Bronchial epithelial cell (primary cell): ENCODE measurements around the gene EPB41. TPM values are rescaled to one million over a fixed set of nuclear protein-coding genes. Genes with fewer than 3 reads are reported as not detected.

Experiments used
- DNase-seq: peaks from one replicate; pipeline ENCODE4 v3.0.0-alpha.2; 2010; ENCODE audit warnings: low read depth
- FAIRE-seq: peaks from 2 replicates; lab custom pipeline; 2011; peaks lifted over from hg19 to GRCh38; lab: Jason Lieb, UNC
- H3K27me3 ChIP-seq: 2 replicates; pipeline ENCODE4 v1.5.1; 2011; ENCODE audit warnings: low read length; ENCODE audit not compliant: control insufficient read depth, insufficient read depth
- H3K36me3 ChIP-seq: 2 replicates; pipeline ENCODE4 v1.5.1; 2011; ENCODE audit warnings: low read length; ENCODE audit not compliant: control insufficient read depth, insufficient read depth
- H3K4me3 ChIP-seq: 2 replicates; pipeline ENCODE4 v1.5.1; 2011; ENCODE audit warnings: mild to moderate bottlenecking, low read depth, low read length, control low read depth
- total RNA-seq: library from RNA; depleted of rRNA; stranded (reverse); fragments of >200 nt; gene quantifications from 2 replicates; pipeline ENCODE4 v1.2.1, GENCODE V29; 2014
- TF ChIP-seq, protein P1 (sequence below): IDR thresholded peaks from 2 replicates; pipeline ENCODE4 v1.5.1; 2011; ENCODE audit warnings: mild to moderate bottlenecking, moderate library complexity, low read length, control low read depth, inconsistent platforms; ENCODE audit not compliant: insufficient read depth, severe bottlenecking

Gene EPB41
- 21.6 and 28.9 TPM in 2 replicates for total RNA-seq

DNA sequence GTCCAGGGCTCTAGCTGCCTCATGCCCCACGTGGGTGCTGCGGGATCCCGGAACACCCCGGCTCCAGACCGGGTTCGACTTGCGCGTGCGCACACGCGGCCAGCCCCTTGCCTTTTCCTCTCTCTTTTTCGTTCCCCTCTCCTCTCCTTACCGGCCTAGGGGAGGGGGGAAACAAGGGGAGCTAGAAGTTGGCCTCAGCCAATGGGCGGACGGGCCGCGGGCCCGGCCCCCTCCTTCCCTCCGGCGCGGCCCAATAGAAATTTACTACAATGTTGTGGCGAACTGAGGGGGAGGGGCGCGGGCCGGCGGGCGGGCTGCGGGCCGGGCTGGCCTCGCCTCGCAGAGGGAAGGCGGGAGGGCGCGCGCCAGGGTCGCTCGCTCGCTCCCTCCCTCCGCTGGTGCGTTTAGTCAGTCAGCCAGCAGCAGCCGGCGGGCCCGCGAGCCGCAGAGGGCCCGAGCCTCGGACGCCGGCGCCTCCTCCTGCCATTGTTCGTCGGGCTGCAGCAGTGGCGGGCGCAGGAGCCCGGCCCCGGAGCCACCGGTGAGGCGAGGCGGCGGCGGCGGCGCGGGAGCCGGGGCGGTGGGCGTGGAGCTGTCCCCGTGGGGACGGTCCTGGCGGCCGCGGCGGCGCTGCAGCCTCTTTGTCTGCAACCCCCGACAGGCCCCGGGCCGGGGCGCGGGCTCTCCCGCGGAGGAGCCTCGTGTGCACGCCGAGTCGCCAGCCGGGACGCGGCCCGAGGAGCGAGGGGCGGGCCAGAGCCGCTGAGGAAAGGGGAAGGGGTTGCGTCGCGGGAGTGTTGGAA is at the start of gene EPB41:
EPB41 (plus strand) TSS at position 342 of the 803 bp plus-strand sequence. CDS start 72,869 bp downstream, outside the sequence.
- TF ChIP-seq, protein P1, sequence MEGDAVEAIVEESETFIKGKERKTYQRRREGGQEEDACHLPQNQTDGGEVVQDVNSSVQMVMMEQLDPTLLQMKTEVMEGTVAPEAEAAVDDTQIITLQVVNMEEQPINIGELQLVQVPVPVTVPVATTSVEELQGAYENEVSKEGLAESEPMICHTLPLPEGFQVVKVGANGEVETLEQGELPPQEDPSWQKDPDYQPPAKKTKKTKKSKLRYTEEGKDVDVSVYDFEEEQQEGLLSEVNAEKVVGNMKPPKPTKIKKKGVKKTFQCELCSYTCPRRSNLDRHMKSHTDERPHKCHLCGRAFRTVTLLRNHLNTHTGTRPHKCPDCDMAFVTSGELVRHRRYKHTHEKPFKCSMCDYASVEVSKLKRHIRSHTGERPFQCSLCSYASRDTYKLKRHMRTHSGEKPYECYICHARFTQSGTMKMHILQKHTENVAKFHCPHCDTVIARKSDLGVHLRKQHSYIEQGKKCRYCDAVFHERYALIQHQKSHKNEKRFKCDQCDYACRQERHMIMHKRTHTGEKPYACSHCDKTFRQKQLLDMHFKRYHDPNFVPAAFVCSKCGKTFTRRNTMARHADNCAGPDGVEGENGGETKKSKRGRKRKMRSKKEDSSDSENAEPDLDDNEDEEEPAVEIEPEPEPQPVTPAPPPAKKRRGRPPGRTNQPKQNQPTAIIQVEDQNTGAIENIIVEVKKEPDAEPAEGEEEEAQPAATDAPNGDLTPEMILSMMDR = no peak
- Histone ChIP-seq H3K27me3 (no peaks in the 10 kb centered on the region), H3K4me3 (peak within 1 kb of the TSS; percentile 56), H3K36me3 (no peaks in the 10 kb centered on the region)
- peak; percentile 70 for DNase-seq
- FAIRE-seq = no peak

DNA sequence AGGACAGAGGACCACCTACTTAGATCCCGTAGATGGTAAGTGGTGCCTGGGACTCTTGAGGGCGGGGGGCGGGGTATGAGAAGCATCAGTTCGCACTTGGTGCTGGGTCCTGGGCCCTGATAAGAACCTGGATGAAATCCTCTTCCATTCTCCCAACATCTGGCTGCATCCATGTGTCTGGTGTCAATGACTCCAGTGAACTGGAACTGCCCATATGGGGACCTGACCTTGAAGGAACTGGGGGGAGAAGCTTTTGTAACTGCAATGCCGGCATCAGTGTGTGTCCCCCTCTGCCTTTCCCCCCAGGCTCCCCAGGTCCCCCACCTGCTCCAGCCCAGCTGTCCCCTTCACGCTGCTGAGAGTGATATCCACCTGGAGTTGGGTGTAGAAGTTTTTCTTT is 49.7 kb upstream of the EPB41 start:
- TF ChIP-seq, protein P1 = no peak
- H3K27me3 ChIP-seq = peaks cover 2% of the 10 kb centered on the region
- DNase-seq (no peak), FAIRE-seq (no peak)
- no peak overlapping the region for H3K4me3 ChIP-seq
- H3K36me3 ChIP-seq = no peaks in the 10 kb centered on the region

DNA sequence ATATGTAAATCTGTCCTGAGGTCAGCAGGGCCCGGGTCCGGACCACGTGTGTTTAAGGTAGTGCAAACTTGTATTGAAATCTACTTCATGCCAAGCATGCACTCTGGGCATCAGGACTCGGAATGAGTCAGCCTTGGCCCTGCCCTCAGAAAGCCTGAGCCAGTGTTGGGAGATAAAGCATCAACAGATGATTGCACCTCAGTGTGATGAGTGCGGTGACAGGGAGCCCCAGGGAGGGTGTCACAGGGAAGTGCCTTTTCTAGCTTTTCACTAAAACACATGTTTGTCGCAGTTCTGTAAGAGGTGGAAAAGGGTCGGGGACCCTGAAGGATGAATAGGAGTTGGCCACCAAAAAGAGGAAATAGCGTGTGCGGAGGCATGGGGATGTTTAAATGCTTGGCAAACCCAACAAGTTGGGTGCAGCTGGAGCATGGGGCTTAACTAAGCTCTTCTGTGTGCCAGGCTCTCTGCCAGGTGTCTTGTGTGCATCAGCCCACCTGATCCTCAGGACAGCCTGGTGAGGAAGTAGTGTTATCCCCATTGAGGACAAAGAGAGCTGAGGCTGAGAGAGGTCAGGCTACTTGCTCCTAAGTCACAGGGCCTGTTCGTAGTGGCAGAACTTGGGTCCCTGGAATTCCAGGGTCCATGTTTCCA is 48.2 kb upstream of the EPB41 start:
- DNase-seq = peak; percentile 30

DNA sequence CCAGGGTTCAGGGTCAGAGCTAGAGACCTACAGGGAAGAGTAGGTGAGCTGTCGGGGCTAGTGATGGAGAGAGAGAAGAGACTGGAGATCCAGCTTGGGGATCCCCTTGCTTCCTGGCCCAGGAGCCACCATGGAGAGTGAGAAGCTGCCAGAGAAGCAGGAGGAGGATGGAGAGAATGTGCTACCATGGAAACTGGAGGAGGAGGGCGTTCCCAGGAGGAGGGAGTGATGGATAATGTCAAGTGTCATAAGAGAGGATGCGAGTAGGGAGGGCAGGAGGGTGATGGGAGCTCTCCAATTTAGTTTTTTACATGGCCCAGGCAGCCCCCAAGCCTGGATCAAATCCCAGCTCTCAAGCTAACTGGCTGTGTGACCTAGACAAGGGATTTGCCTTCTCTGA is 46.5 kb upstream of the EPB41 start:
- Histone ChIP-seq H3K4me3 (no peak overlapping the region), H3K36me3 (no peaks in the 10 kb centered on the region), H3K27me3 (peaks cover 2% of the 10 kb centered on the region)
- DNase-seq (no peak), FAIRE-seq (no peak)
- TF ChIP-seq, protein P1 = no peak

More for the DNA sequence above, 48.2 kb upstream of the EPB41 start:
- Histone ChIP-seq H3K27me3 (peaks cover 2% of the 10 kb centered on the region), H3K36me3 (no peaks in the 10 kb centered on the region), H3K4me3 (no peak overlapping the region)
- FAIRE-seq = peak; percentile 28
- TF ChIP-seq, protein P1 = no peak

DNA sequence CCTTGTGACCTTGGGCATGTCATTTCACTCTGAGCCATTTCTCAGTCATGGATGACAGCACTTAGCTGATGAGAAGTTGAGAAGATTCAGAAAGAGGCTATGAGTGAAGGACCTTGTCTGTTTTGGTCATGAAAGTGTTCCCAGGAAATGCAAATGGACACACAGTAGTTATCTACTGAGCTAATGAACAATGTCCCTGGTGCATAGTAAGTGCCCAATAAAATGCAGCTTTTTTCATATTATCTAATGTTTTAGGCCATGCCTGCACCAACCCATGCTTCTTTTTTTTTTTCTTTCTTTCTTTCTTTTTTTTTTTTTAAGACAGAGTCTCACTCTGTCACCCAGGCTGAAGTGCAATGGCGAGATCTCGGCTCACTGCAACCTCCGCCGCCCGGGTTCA is 44.4 kb upstream of the EPB41 start:
- no peak for FAIRE-seq
- TF ChIP-seq, protein P1 = no peak
- Histone ChIP-seq H3K36me3 (no peaks in the 10 kb centered on the region), H3K27me3 (peaks cover 2% of the 10 kb centered on the region), H3K4me3 (no peak overlapping the region)
- no peak for DNase-seq
